Colonic mucosa (tissue), 4 donors: ENCODE data around the gene NT5DC1. TPM values are rescaled to one million over a fixed set of nuclear protein-coding genes. Genes with fewer than 3 reads are reported as not detected.

Source experiments
- DNase-seq: peaks from one replicate; pipeline ENCODE4 v3.0.0-alpha.2; 2020
- H3K27ac ChIP-seq: fragments of 200-600 bp; one replicate; pipeline ENCODE4 v1.8.0; 2021
- H3K27me3 ChIP-seq: fragments of 200-600 bp; one replicate; pipeline ENCODE4 v1.8.0; 2021
- H3K36me3 ChIP-seq: fragments of 200-600 bp; one replicate; pipeline ENCODE4 v1.8.0; 2021
- H3K4me1 ChIP-seq: fragments of 200-600 bp; one replicate; pipeline ENCODE4 v1.8.0; 2021; ENCODE audit warnings: mild to moderate bottlenecking
- H3K4me3 ChIP-seq: fragments of 200-600 bp; one replicate; pipeline ENCODE4 v1.8.0; 2021
- H3K9ac ChIP-seq, 2 donors: one replicate each; pipeline ENCODE4 v1.7.0; 2013; ENCODE audit warnings: control low read depth in 2 of 2, low read depth in 2 of 2, low read length in 2 of 2
- H3K9me3 ChIP-seq: fragments of 200-600 bp; one replicate; pipeline ENCODE4 v1.8.0; 2021
- CTCF ChIP-seq: fragments of 200-600 bp; IDR thresholded peaks from one replicate; pipeline ENCODE4 v1.8.0; 2022; ENCODE audit warnings: antibody characterized with exemption, mild to moderate bottlenecking
- intact Hi-C: fragments of 100-400 bp; cut with DNase I; formaldehyde crosslinking; loops from one replicate; pipeline ENCODE4 v1.14.1; 2022
- total RNA-seq, 2 donors: library from RNA; stranded (reverse); fragmentation: NEBNext Ultra II Directional in 1 of 2; extraction: Animal tissue kit (Norgen Biotek cat#: 25700) in 1 of 2; gene quantifications; one replicate each; pipeline ENCODE4 v1.2.1, GENCODE V29; 2021
- donor health status: healthy.
- donor health status: DM: no; HTN: no; CAD: no.
- donor health status: DM: no; HTN: no; CAD: no.

Gene NT5DC1
- total RNA-seq, 2 donors from 2014 or later = 49.8 to 50.1 TPM

GRCh38 chr6:116268589-116269293, 168.1 kb downstream of the NT5DC1 start:
- H3K9ac ChIP-seq = no peak overlapping the region
- H3K27ac ChIP-seq = no peak overlapping the region
- H3K4me1 ChIP-seq = no peaks in the 10 kb centered on the region
- H3K4me3 ChIP-seq = no peak overlapping the region
- peak; percentile 69 for TF ChIP-seq CTCF
- H3K36me3 ChIP-seq = no peaks in the 10 kb centered on the region
- no peaks in the 10 kb centered on the region for H3K9me3 ChIP-seq
- DNase-seq = no peak
- no peaks in the 10 kb centered on the region for H3K27me3 ChIP-seq
- intact Hi-C loops = loop anchor here (5.0 kb wide), 1 partner anchor 264 kb away; no protein-coding TSS in a partner anchor

DNA sequence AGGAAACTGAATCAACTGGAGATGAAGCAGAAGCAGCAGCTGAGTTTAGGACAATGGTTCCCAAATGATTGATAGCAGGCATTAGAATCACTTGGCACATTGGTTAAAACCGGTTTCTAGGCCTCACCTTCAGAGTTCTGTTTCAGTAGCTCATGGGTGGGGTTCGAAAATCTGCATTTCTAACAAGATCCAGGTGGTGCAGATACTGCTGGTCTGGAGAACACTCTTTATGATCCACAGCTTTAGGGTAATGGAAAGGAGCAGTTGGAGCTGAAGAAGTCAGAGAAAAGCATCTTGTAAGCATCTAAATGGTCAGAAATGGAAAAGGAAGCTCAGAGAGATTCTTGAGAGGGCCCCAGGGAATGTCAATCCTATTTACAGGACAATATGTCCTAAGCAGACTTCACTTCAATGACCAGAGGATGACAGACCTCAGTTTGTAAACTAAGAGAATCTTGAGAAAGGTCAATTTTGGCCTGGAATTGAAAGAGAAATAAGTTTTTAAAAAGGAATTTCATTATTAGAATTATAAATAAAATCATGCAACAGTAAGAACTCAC, 170.6 kb downstream of the NT5DC1 start:
- intact Hi-C loops = no loop called here
- H3K36me3 ChIP-seq = no peaks in the 10 kb centered on the region

DNA sequence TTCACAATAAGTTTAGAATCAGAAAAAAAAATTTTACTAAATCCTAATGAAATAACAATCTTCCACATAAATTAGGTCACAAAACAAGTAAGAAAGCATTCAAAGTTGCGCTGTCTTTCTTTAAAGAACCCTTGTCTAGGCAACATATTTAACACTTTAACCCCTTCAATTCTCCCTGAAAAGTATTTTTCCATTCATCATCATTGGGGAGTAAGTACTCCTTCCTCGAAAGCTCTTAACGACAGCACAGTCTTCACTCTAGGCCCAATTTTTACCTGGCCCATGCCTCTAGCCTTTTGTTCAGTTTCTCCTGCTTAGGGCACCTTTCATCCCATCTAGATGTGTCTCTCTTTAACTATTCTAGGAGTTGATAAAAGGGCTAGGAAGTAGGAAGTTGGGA, 176.5 kb downstream of the NT5DC1 start:
- H3K9ac ChIP-seq = peak overlapping the region in 1 of 2 donors; percentile 22
- no peak for DNase-seq
- no peak for TF ChIP-seq CTCF
- no peaks in the 10 kb centered on the region for H3K27me3 ChIP-seq
- H3K27ac ChIP-seq = no peak overlapping the region
- no peaks in the 10 kb centered on the region for H3K9me3 ChIP-seq
- H3K36me3 ChIP-seq = no peaks in the 10 kb centered on the region
- H3K4me1 ChIP-seq = peaks cover 7% of the 10 kb centered on the region
- intact Hi-C loops = loop anchor here (5.0 kb wide), 1 partner anchor 295 kb away; the partner anchor contains the start of gene RWDD1
- H3K4me3 ChIP-seq = peak overlapping the region; percentile 88

More for the DNA sequence above, 170.6 kb downstream of the NT5DC1 start:
- Histone ChIP-seq H3K27me3 (no peaks in the 10 kb centered on the region), H3K4me3 (no peak overlapping the region), H3K9me3 (no peaks in the 10 kb centered on the region), H3K9ac (no peak overlapping the region), H3K4me1 (no peaks in the 10 kb centered on the region), H3K27ac (no peak overlapping the region)
- no peak for DNase-seq
- no peak for TF ChIP-seq CTCF

- TF ChIP-seq CTCF = no peak
- H3K27me3 ChIP-seq = no peaks in the 10 kb centered on the region
- H3K4me1 ChIP-seq = peaks cover 7% of the 10 kb centered on the region
- H3K4me3 ChIP-seq = peak overlapping the region; percentile 88
- peak overlapping the region; percentile 94 to 98 for H3K9ac ChIP-seq
- no peaks in the 10 kb centered on the region for H3K9me3 ChIP-seq
- intact Hi-C loops = loop anchor here (5.0 kb wide), 1 partner anchor 294 kb away; the partner anchor contains the start of gene RWDD1
- peak; percentile 20 for DNase-seq
- no peaks in the 10 kb centered on the region for H3K36me3 ChIP-seq
- peak overlapping the region; percentile 99 for H3K27ac ChIP-seq
Measured at GRCh38 chr6:116278481-116278829, 177.8 kb downstream of the NT5DC1 start.

DNA sequence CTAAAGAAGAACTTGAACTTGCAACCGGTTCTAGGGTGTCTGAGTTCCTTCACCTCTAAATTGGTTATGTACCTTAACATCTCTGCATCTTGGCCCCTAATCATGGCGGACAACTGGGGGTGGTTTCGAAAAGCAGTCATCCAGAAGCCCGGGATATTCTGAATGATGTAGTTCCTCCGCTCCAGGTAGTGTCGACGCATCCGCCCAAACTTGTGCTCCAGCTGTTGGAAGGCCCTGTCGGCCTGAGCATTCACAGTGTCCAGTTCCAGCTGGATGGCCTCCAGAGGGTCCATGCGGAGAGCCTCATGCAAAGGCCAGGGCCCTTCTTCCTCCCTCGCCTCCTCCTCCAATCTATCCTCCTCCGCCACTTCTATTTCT, 178.2 kb downstream of the NT5DC1 start:
- DNase-seq = peak; percentile 52
- H3K4me3 ChIP-seq = peak overlapping the region; percentile 88
- peak overlapping the region; percentile 94 to 98 for H3K9ac ChIP-seq
- H3K27me3 ChIP-seq = no peaks in the 10 kb centered on the region
- no peaks in the 10 kb centered on the region for H3K9me3 ChIP-seq
- no peak for TF ChIP-seq CTCF
- H3K27ac ChIP-seq = peak overlapping the region; percentile 99
- intact Hi-C loops = loop anchor here (5.0 kb wide), 1 partner anchor 293 kb away; the partner anchor contains the start of gene RWDD1
- no peaks in the 10 kb centered on the region for H3K36me3 ChIP-seq
- H3K4me1 ChIP-seq = peaks cover 7% of the 10 kb centered on the region
